PC-9 (cell line): ENCODE measurements around the gene OR12D2. TPM values are rescaled to one million over a fixed set of nuclear protein-coding genes. Genes with fewer than 3 reads are reported as not detected.
"Not testable (repeated sequence)": the region's sequence is repeated elsewhere in the genome, so short reads cannot be mapped to it uniquely, and the experiment has no call there.

Source experiments
- BruUV-seq: library from RNA; stranded (reverse); fragments of 400-500 nt; replicated peaks from 2 replicates; lab custom pipeline; 2021; lab: Mats Ljungman, UMichigan
- CTCF ChIA-PET: fragments of 300-600 bp; sonication (Branson Sonifier 250); formaldehyde crosslinking; loops from one replicate; lab custom pipeline; 2022; ENCODE audit warnings: antibody characterized with exemption; lab: Charles Lee
- POLR2A ChIA-PET: fragments of 300-600 bp; sonication (Branson Sonifier 250); formaldehyde crosslinking; loops from one replicate; lab custom pipeline; 2022; ENCODE audit warnings: antibody characterized with exemption; ENCODE audit not compliant: unreplicated experiment; lab: Charles Lee
- DNase-seq, 2 experiments: peaks; one replicate each; pipeline versions ENCODE4 v3.0.0 to v3.0.0-alpha.2; 2015 to 2022; ENCODE audit warnings: mixed read lengths in 1 of 2
- H2AFZ ChIP-seq: fragments of 200-600 bp; sonication (generic); 2 replicates; pipeline ENCODE4 v1.8.1; 2017; ENCODE audit warnings: antibody characterized with exemption
- H3F3A ChIP-seq: fragments of 200-600 bp; sonication (generic); 2 replicates; pipeline ENCODE4 v1.8.1; 2017; ENCODE audit warnings: antibody characterized with exemption, mild to moderate bottlenecking, low read depth; ENCODE audit not compliant: insufficient read depth
- H3K27ac ChIP-seq: fragments of 200-600 bp; sonication (generic); 2 replicates; pipeline ENCODE4 v1.6.1; 2016; ENCODE audit warnings: mixed run types
- H3K27me3 ChIP-seq: fragments of 200-600 bp; sonication (generic); 2 replicates; pipeline ENCODE4 v1.6.1; 2016; ENCODE audit warnings: low read depth, mixed run types; ENCODE audit not compliant: insufficient read depth
- H3K36me3 ChIP-seq: fragments of 200-600 bp; sonication (generic); 2 replicates; pipeline ENCODE4 v1.6.1; 2016; ENCODE audit warnings: low read depth, mixed run types
- H3K4me1 ChIP-seq: fragments of 200-600 bp; sonication (generic); replicated peaks from 2 replicates; pipeline ENCODE4 v1.6.1; 2016; ENCODE audit warnings: mixed run types; ENCODE audit not compliant: insufficient read depth
- H3K4me2 ChIP-seq: fragments of 200-600 bp; sonication (generic); 2 replicates; pipeline ENCODE4 v1.6.1; 2017; ENCODE audit warnings: mixed run types
- H3K4me3 ChIP-seq: fragments of 200-600 bp; sonication (generic); 2 replicates; pipeline ENCODE4 v1.6.1; 2016; ENCODE audit warnings: mixed run types
- H3K79me2 ChIP-seq: fragments of 200-600 bp; sonication (generic); 2 replicates; pipeline ENCODE4 v1.6.1; 2017; ENCODE audit warnings: low read depth, mixed run types
- H3K9me2 ChIP-seq: fragments of 200-600 bp; sonication (generic); 2 replicates; pipeline ENCODE4 v1.8.1; 2017; ENCODE audit warnings: mild to moderate bottlenecking; ENCODE audit not compliant: insufficient read depth
- H3K9me3 ChIP-seq: fragments of 200-600 bp; sonication (generic); 2 replicates; pipeline ENCODE4 v1.8.1; 2016; ENCODE audit warnings: low read depth; ENCODE audit not compliant: insufficient read depth
- H4K20me1 ChIP-seq: fragments of 200-600 bp; sonication (generic); 2 replicates; pipeline ENCODE4 v1.8.1; 2017; ENCODE audit not compliant: insufficient read depth
- CTCF ChIP-seq: fragments of 200-600 bp; sonication (generic); conservative IDR thresholded peaks from 2 replicates; pipeline ENCODE4 v1.6.1; 2017; ENCODE audit warnings: mixed run types, antibody characterized with exemption, mild to moderate bottlenecking, moderate library complexity
- EZH2 ChIP-seq: fragments of 200-600 bp; sonication (generic); IDR thresholded peaks from 2 replicates; pipeline ENCODE4 v1.8.0; 2017; ENCODE audit warnings: antibody characterized with exemption, low read depth
- intact Hi-C: fragments of 100-400 bp; cut with micrococcal nuclease; formaldehyde crosslinking; loops from one replicate; pipeline ENCODE4 v1.10.0; 2022; ENCODE audit not compliant: unreplicated experiment
- total RNA-seq: library from RNA; stranded (reverse); gene quantifications from 2 replicates; pipeline ENCODE4 v1.2.3, GENCODE V29; 2021

OR12D2 gene
- total RNA-seq, 1 experiment from 2014 or later: not detected

GRCh38 chr6:29439006-29439405 lies 43.6 kb downstream of the OR12D2 start, which contains the start of gene OR10C1:
OR10C1 (plus strand) TSS chr6:29439306; CDS start chr6:29440016, 710 bp downstream.
- Histone ChIP-seq H3K9me2 (no peaks in the 10 kb centered on the region), H3K4me2 (no peak within 1 kb of the TSS), H3K9me3 (no peaks in the 10 kb centered on the region), H3K79me2 (no peaks in the 10 kb centered on the region), H3K36me3 (no peaks in the 10 kb centered on the region), H2AFZ (no peak within 1 kb of the TSS), H3K27me3 (peaks cover 14% of the 10 kb centered on the region; the same call in 1 of the 2 replicates), H4K20me1 (no peaks in the 10 kb centered on the region), H3F3A (no peaks in the 10 kb centered on the region), H3K27ac (no peak within 1 kb of the TSS), H3K4me3 (no peak within 1 kb of the TSS), H3K4me1 (no peaks in the 10 kb centered on the region)
- TF ChIP-seq EZH2 (no peak), CTCF (no peak)
- intact Hi-C loops: no loop called here
- DNase-seq: no peak
- no TSS peak for BruUV-seq
- ChIA-PET CTCF (no interaction called here), POLR2A (no interaction called here)

GRCh38 chr6:29442719-29443118 lies 47.3 kb downstream of the OR12D2 start:
- ChIA-PET CTCF (no interaction called here), POLR2A (no interaction called here)
- no peaks in the 10 kb centered on the region for H3K9me3 ChIP-seq
- H3K9me2 ChIP-seq: no peaks in the 10 kb centered on the region
- no TSS peak for BruUV-seq
- H2AFZ ChIP-seq: no peak overlapping the region
- no peak overlapping the region for H3K4me2 ChIP-seq
- H3K79me2 ChIP-seq: no peaks in the 10 kb centered on the region
- DNase-seq: no peak
- H3K4me1 ChIP-seq: no peaks in the 10 kb centered on the region
- H3F3A ChIP-seq: no peaks in the 10 kb centered on the region
- peaks cover 14% of the 10 kb centered on the region; the same call in 1 of the 2 replicates for H3K27me3 ChIP-seq
- no peak overlapping the region for H3K4me3 ChIP-seq
- intact Hi-C loops: no loop called here
- no peak overlapping the region for H3K27ac ChIP-seq
- TF ChIP-seq CTCF (no peak), EZH2 (no peak)
- no peaks in the 10 kb centered on the region for H3K36me3 ChIP-seq
- no peaks in the 10 kb centered on the region for H4K20me1 ChIP-seq

- H3K27ac ChIP-seq, H3K9me2 ChIP-seq, DNase-seq, BruUV-seq, H3F3A ChIP-seq, CTCF ChIA-PET, H3K4me3 ChIP-seq, H3K4me1 ChIP-seq, H3K9me3 ChIP-seq, intact Hi-C loops, H3K4me2 ChIP-seq, H3K79me2 ChIP-seq, H2AFZ ChIP-seq, POLR2A ChIA-PET, H3K36me3 ChIP-seq, H4K20me1 ChIP-seq: not testable (repeated sequence)
- peaks cover 12% of the 10 kb centered on the region; the same call in 1 of the 2 replicates for H3K27me3 ChIP-seq
Observed at GRCh38 chr6:29444031-29444430, 48.6 kb downstream of the OR12D2 start.

Other genes with a start within 250 kb of the OR12D2 start
- gene OR2J2, start 224.7 kb upstream of the OR12D2 start, total RNA-seq: not detected in 2 replicates
- not detected in 2 replicates for gene OR14J1, start 93.9 kb upstream of the OR12D2 start, total RNA-seq
- gene OR5V1, start 26.8 kb upstream of the OR12D2 start, total RNA-seq: not detected in 2 replicates
- not detected in 2 replicates for gene OR12D3, start 20.3 kb upstream of the OR12D2 start, total RNA-seq
- not detected in 2 replicates for gene OR12D1, start 19.3 kb downstream of the OR12D2 start, total RNA-seq
- not detected in 2 replicates for gene OR10C1, start 43.7 kb downstream of the OR12D2 start, total RNA-seq
- gene OR11A1, start 61.4 kb downstream of the OR12D2 start, total RNA-seq: not detected in 2 replicates
- gene OR2H1, start 61.5 kb downstream of the OR12D2 start, total RNA-seq: not detected in 2 replicates
- not detected in 2 replicates for gene MAS1L, start 92.3 kb downstream of the OR12D2 start, total RNA-seq
- not detected in 2 replicates for gene UBD, start 164.1 kb downstream of the OR12D2 start, total RNA-seq
- not detected in 2 replicates for gene OR2H2, start 189.5 kb downstream of the OR12D2 start, total RNA-seq
- gene GABBR1, start 237.6 kb downstream of the OR12D2 start, total RNA-seq: 36.3 and 43.6 TPM in 2 replicates